Trophoblast cell (in vitro differentiated cells and primary cell): Measurements from ENCODE around the gene HBA2.
A peak's percentile ranks its signal among the peaks of the same experiment; 100 is the strongest.

Experiments used
- DNase-seq, 2 donors: peaks; one replicate each; pipeline ENCODE4 v3.0.0-alpha.2; 2016
- H2AFZ ChIP-seq: 2 replicates; pipeline ENCODE4 v1.6.1; 2013; ENCODE audit warnings: low read length, moderate library complexity, mild to moderate bottlenecking; ENCODE audit not compliant: insufficient read depth, poor library complexity
- H2AK5ac ChIP-seq: 2 replicates; pipeline ENCODE4 v1.6.1; 2013; ENCODE audit warnings: mild to moderate bottlenecking, low read length
- H2BK120ac ChIP-seq: 2 replicates; pipeline ENCODE4 v1.6.1; 2013; ENCODE audit warnings: low read length, mild to moderate bottlenecking, moderate library complexity; ENCODE audit not compliant: insufficient read depth, poor library complexity
- H2BK12ac ChIP-seq: 2 replicates; pipeline ENCODE4 v1.6.1; 2013; ENCODE audit warnings: mild to moderate bottlenecking, low read length, moderate library complexity
- H2BK5ac ChIP-seq: 2 replicates; pipeline ENCODE4 v1.6.1; 2013; ENCODE audit warnings: low read length, low read depth, moderate library complexity, mild to moderate bottlenecking; ENCODE audit not compliant: poor library complexity
- H3K14ac ChIP-seq: 2 replicates; pipeline ENCODE4 v1.6.1; 2013; ENCODE audit warnings: mild to moderate bottlenecking, low read length
- H3K18ac ChIP-seq: 2 replicates; pipeline ENCODE4 v1.6.1; 2013; ENCODE audit warnings: mild to moderate bottlenecking, low read length
- H3K23ac ChIP-seq: 2 replicates; pipeline ENCODE4 v1.6.1; 2013; ENCODE audit warnings: low read length
- H3K27ac ChIP-seq: 2 replicates; pipeline ENCODE4 v1.5.1; 2013; ENCODE audit warnings: low read depth, mild to moderate bottlenecking, inconsistent platforms, low read length, moderate library complexity
- H3K27me3 ChIP-seq: 2 replicates; pipeline ENCODE4 v1.6.1; 2013; ENCODE audit warnings: inconsistent platforms, mild to moderate bottlenecking, low read length, moderate library complexity; ENCODE audit not compliant: insufficient read depth
- H3K36me3 ChIP-seq, 2 experiments: 1 replicate in 1 of 2; 2 replicates in 1 of 2; pipeline ENCODE4 v1.6.1; 2013; ENCODE audit warnings: low read length in 2 of 2, mild to moderate bottlenecking in 2 of 2, moderate library complexity in 1 of 2; ENCODE audit not compliant: insufficient read depth in 2 of 2, control insufficient read depth in 1 of 2
- H3K4ac ChIP-seq: 2 replicates; pipeline ENCODE4 v1.6.1; 2013; ENCODE audit warnings: low read depth, mild to moderate bottlenecking, low read length, moderate library complexity
- H3K4me1 ChIP-seq, 2 experiments: 1 replicate in 1 of 2; 2 replicates in 1 of 2; pipeline ENCODE4 v1.6.1; 2013; ENCODE audit warnings: low read length in 2 of 2, mild to moderate bottlenecking in 2 of 2, moderate library complexity in 1 of 2; ENCODE audit not compliant: insufficient read depth in 2 of 2, control insufficient read depth in 1 of 2
- H3K4me2 ChIP-seq: 2 replicates; pipeline ENCODE4 v1.6.1; 2013; ENCODE audit warnings: inconsistent platforms, mild to moderate bottlenecking, low read length, moderate library complexity
- H3K4me3 ChIP-seq: 2 replicates; pipeline ENCODE4 v1.5.1; 2013; ENCODE audit warnings: mild to moderate bottlenecking, low read depth, low read length, inconsistent platforms
- H3K79me1 ChIP-seq: one replicate; pipeline ENCODE4 v1.6.1; 2013; ENCODE audit warnings: low read length
- H3K79me2 ChIP-seq: 2 replicates; pipeline ENCODE4 v1.6.1; 2013; ENCODE audit warnings: low read length, mild to moderate bottlenecking; ENCODE audit not compliant: control insufficient read depth, insufficient read depth, poor library complexity
- H3K9ac ChIP-seq: 2 replicates; pipeline ENCODE4 v1.6.1; 2013; ENCODE audit warnings: mild to moderate bottlenecking, low read length
- H3K9me3 ChIP-seq: 2 replicates; pipeline ENCODE4 v1.6.1; 2013; ENCODE audit warnings: low read depth, mild to moderate bottlenecking, control low read depth, inconsistent platforms, low read length; ENCODE audit not compliant: insufficient read depth
- H4K12ac ChIP-seq: 2 replicates; pipeline ENCODE4 v1.6.1; 2013; ENCODE audit warnings: low read depth, mild to moderate bottlenecking, low read length, moderate library complexity
- H4K8ac ChIP-seq: 2 replicates; pipeline ENCODE4 v1.6.1; 2013; ENCODE audit warnings: low read depth, mild to moderate bottlenecking, low read length, moderate library complexity
- H4K91ac ChIP-seq: one replicate; pipeline ENCODE4 v1.6.1; 2013; ENCODE audit warnings: low read depth, mild to moderate bottlenecking, low read length, moderate library complexity
- WGBS: extraction: QIAGEN DNeasy Blood & Tissue Kit; methylation state at CpG from one replicate; pipeline ENCODE4 v1.1.7; 2013; ENCODE audit warnings: missing lambda C conversion rate; ENCODE audit not compliant: insufficient read length, insufficient coverage; ENCODE audit errors: extremely low coverage; 5-methylcytosine and 5-hydroxymethylcytosine counted together

HBA2 gene

DNA sequence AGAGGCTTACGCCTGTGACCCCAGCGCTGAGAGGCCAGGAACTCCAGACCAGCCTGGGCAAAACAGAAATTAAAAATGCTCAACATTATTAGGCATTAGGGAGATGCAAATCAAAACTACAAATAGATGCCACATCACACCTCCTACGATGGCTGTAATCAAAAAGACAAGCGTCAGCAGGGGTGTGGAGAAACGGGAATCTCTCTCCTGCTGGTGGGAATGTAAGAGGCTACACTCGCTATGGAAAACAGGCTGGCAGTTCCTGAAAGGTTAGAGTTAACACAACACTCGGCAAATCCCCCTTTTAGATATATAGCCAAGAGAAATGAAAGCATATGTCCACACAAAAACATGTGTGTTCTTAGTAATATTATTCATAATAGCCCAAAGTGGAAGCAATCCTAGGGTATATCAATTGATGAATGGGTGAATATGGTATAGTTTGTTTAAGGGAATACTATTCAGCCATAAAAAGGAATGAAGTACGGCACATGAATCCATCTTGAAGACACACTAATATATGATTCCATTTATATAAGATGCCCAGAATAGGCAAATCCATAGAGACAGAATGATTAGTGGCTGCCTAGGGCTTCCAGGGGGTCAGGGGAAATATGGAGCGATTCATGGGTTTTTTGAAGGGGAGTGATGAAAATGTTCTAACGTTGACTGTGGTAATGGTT, 32.4 kb upstream of the HBA2 start:
- no peak overlapping the region for H4K12ac ChIP-seq
- no peaks in the 10 kb centered on the region for H3K9me3 ChIP-seq
- H3K4ac ChIP-seq: no peak overlapping the region
- H3K79me2 ChIP-seq: peaks cover 2% of the 10 kb centered on the region
- H4K91ac ChIP-seq: no peak overlapping the region
- no peak overlapping the region for H2BK120ac ChIP-seq
- no CpG with 5 or more reads among the region's 10 CpGs for WGBS
- H3K14ac ChIP-seq: no peak overlapping the region
- no peak overlapping the region for H3K4me2 ChIP-seq
- no peaks in the 10 kb centered on the region for H3K27me3 ChIP-seq
- H3K4me1 ChIP-seq: peaks cover 0 to 2% of the 10 kb centered on the region in 2 experiments
- no peak overlapping the region for H3K18ac ChIP-seq
- H3K23ac ChIP-seq: no peak overlapping the region
- H2AFZ ChIP-seq: no peak overlapping the region
- DNase-seq: peak in 1 of 2 donors; percentile 52
- H3K79me1 ChIP-seq: peaks cover 6% of the 10 kb centered on the region
- H3K27ac ChIP-seq: no peak overlapping the region
- H2AK5ac ChIP-seq: no peak overlapping the region
- H3K9ac ChIP-seq: no peak overlapping the region
- H3K4me3 ChIP-seq: no peak overlapping the region
- H4K8ac ChIP-seq: no peak overlapping the region
- no peaks in the 10 kb centered on the region for H3K36me3 ChIP-seq
- H2BK12ac ChIP-seq: no peak overlapping the region
- H2BK5ac ChIP-seq: no peak overlapping the region

DNA sequence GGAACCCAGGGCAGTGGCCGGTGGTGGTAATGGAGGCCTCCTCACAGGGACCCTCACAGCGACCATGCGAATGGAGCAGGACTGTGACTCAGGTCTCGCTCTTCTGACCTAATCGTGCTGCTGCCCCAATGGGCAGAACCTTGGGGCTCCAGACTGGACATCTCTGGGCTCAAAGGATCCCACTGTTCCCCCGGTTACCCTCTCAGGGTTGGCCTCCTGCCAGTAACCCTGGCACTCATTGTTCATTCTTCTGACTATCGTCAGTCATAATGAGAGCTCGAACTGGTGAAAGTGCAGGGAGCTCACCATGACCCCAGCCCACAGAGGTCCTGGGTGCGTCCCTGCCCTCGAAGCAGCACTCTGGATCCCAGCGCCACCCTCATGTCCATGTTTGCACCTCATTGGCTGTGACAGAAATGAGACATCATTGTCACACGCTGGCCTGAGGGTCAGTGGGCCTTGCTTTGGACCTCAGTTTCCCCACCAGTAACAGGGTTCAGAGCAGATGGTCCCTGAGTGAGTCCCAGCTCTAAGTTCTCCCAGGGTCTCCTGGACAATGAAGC, 30.2 kb upstream of the HBA2 start:
- no peak overlapping the region for H4K91ac ChIP-seq
- H3K4me2 ChIP-seq: no peak overlapping the region
- no peak for DNase-seq
- peaks cover 2% of the 10 kb centered on the region for H3K79me2 ChIP-seq
- H3K18ac ChIP-seq: no peak overlapping the region
- H3K4me1 ChIP-seq: no peaks in the 10 kb centered on the region
- H3K79me1 ChIP-seq: peaks cover 6% of the 10 kb centered on the region
- H3K9ac ChIP-seq: no peak overlapping the region
- no peaks in the 10 kb centered on the region for H3K36me3 ChIP-seq
- no peak overlapping the region for H2BK5ac ChIP-seq
- no CpG with 5 or more reads among the region's 12 CpGs for WGBS
- no peak overlapping the region for H4K8ac ChIP-seq
- H3K4me3 ChIP-seq: no peak overlapping the region
- no peak overlapping the region for H2AFZ ChIP-seq
- H3K27me3 ChIP-seq: no peaks in the 10 kb centered on the region
- no peak overlapping the region for H2BK120ac ChIP-seq
- no peak overlapping the region for H2AK5ac ChIP-seq
- H4K12ac ChIP-seq: no peak overlapping the region
- no peaks in the 10 kb centered on the region for H3K9me3 ChIP-seq
- no peak overlapping the region for H3K14ac ChIP-seq
- H3K4ac ChIP-seq: no peak overlapping the region
- H3K23ac ChIP-seq: no peak overlapping the region
- H2BK12ac ChIP-seq: no peak overlapping the region
- H3K27ac ChIP-seq: no peak overlapping the region

DNA sequence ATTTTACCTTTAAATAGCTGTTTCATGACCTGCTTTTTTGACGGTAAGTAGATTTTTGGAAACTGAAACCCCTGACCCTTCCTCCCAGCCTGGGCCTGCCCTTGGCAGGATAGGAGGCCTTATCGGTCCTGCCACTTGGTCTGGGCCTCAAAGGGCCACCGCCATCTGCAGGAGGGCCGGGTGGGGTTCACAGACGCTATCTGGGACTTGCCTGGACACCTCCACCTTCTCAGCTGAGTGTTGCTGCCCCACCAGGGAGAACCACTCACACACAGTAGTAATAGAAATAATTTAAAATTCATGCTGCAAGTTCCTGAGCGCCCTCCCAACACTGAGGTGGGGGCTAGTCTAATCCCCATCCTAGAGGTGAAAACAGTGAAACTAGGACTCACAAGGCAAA, 29.6 kb upstream of the HBA2 start:
- no peak for DNase-seq
- H4K12ac ChIP-seq: no peak overlapping the region
- peaks cover under 1% of the 10 kb centered on the region for H3K79me2 ChIP-seq
- no peak overlapping the region for H2BK120ac ChIP-seq
- H3K23ac ChIP-seq: no peak overlapping the region
- no peak overlapping the region for H3K4me2 ChIP-seq
- H4K8ac ChIP-seq: no peak overlapping the region
- peaks cover 4% of the 10 kb centered on the region for H3K79me1 ChIP-seq
- H2AFZ ChIP-seq: no peak overlapping the region
- no peak overlapping the region for H2BK12ac ChIP-seq
- no peak overlapping the region for H2BK5ac ChIP-seq
- whole genome bisulfite sequencing: no CpG with 5 or more reads among the region's 6 CpGs
- H2AK5ac ChIP-seq: no peak overlapping the region
- no peak overlapping the region for H3K14ac ChIP-seq
- no peak overlapping the region for H3K4me3 ChIP-seq
- no peak overlapping the region for H3K4ac ChIP-seq
- no peaks in the 10 kb centered on the region for H3K9me3 ChIP-seq
- H3K36me3 ChIP-seq: no peaks in the 10 kb centered on the region
- no peak overlapping the region for H3K27ac ChIP-seq
- H3K27me3 ChIP-seq: no peaks in the 10 kb centered on the region
- H3K4me1 ChIP-seq: no peaks in the 10 kb centered on the region
- no peak overlapping the region for H3K18ac ChIP-seq
- no peak overlapping the region for H3K9ac ChIP-seq
- H4K91ac ChIP-seq: no peak overlapping the region

DNA sequence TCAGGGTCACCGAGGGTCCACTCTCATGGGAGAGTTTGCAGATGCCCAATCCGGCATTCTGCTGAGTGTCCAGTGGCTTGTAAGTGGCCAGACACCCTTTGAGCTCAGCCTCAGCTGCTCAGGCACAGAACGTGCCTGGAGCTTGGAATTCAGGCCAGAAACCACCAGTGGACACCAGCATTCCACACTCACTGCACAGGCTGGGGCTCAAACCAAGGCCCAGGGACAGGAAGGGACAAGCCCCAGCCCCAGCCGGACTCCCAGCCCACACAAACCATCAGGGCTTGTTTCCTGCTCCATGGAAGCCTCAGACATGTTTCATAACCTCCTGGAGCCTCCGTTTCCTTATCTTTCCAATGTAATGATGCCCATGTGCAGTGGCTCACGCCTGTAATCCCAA, 29.2 kb upstream of the HBA2 start:
- WGBS: no CpG with 5 or more reads among the region's 6 CpGs
- H3K4me3 ChIP-seq: no peak overlapping the region
- H4K91ac ChIP-seq: peak overlapping the region; percentile 10

More for the DNA sequence above, 29.2 kb upstream of the HBA2 start:
- H4K8ac ChIP-seq: no peak overlapping the region
- no peak overlapping the region for H3K23ac ChIP-seq
- no peak overlapping the region for H2BK120ac ChIP-seq
- H3K27ac ChIP-seq: no peak overlapping the region
- H4K12ac ChIP-seq: no peak overlapping the region
- no peak overlapping the region for H3K4ac ChIP-seq
- H3K14ac ChIP-seq: no peak overlapping the region
- H3K4me2 ChIP-seq: no peak overlapping the region
- H3K9me3 ChIP-seq: no peaks in the 10 kb centered on the region
- no peak overlapping the region for H2BK12ac ChIP-seq
- H3K18ac ChIP-seq: no peak overlapping the region
- no peak overlapping the region for H2BK5ac ChIP-seq
- no peak overlapping the region for H2AK5ac ChIP-seq
- no peak overlapping the region for H2AFZ ChIP-seq
- no peaks in the 10 kb centered on the region for H3K4me1 ChIP-seq
- no peaks in the 10 kb centered on the region for H3K79me2 ChIP-seq
- DNase-seq: no peak
- no peaks in the 10 kb centered on the region for H3K27me3 ChIP-seq
- no peaks in the 10 kb centered on the region for H3K36me3 ChIP-seq
- peaks cover 4% of the 10 kb centered on the region for H3K79me1 ChIP-seq
- no peak overlapping the region for H3K9ac ChIP-seq
